ENCODE data around the gene NPFFR1. TPM values are rescaled to one million over a fixed set of nuclear protein-coding genes. Genes with fewer than 3 reads are reported as not detected.
A peak's percentile ranks its signal among the peaks of the same experiment; 100 is the strongest.

The NPFFR1 gene
- total RNA-seq, 1 donor from 2014 or later, result not detected

DNA sequence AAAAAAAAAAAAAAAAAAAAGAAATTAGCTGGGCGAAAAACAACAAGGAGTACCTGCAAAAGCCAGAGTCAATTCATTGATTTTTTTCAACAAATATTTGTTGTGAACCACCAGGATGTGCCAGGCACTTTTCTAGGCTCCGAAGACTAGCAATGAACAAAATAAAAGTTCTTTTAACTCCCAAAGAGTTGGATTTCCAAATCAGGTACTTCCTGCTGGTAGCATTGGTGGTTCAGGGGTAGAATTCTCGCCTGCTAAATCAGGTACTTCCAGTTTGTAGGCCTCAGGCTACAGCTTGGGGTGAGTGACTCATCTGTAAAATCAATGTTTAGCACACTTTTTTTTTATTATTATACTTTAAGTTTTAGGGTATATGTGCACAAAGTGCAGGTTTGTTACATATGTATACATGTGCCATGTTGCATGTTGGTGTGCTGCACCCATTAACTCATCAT, 61.4 kb downstream of the NPFFR1 start:
- TF ChIP-seq, protein P1, sequence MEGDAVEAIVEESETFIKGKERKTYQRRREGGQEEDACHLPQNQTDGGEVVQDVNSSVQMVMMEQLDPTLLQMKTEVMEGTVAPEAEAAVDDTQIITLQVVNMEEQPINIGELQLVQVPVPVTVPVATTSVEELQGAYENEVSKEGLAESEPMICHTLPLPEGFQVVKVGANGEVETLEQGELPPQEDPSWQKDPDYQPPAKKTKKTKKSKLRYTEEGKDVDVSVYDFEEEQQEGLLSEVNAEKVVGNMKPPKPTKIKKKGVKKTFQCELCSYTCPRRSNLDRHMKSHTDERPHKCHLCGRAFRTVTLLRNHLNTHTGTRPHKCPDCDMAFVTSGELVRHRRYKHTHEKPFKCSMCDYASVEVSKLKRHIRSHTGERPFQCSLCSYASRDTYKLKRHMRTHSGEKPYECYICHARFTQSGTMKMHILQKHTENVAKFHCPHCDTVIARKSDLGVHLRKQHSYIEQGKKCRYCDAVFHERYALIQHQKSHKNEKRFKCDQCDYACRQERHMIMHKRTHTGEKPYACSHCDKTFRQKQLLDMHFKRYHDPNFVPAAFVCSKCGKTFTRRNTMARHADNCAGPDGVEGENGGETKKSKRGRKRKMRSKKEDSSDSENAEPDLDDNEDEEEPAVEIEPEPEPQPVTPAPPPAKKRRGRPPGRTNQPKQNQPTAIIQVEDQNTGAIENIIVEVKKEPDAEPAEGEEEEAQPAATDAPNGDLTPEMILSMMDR (conservative IDR thresholded peaks at IDR 0.05), result no peak
- Mint-ChIP-seq H3K36me3 (peaks cover 11% of the 10 kb centered on the region), H3K4me3 (no peak overlapping the region), H3K27me3 (no peaks in the 10 kb centered on the region), H3K27ac (peak overlapping the region; percentile 91), H3K4me1 (ENCODE audit: unreplicated experiment) (peaks cover 17% of the 10 kb centered on the region), H3K9me3 (no peaks in the 10 kb centered on the region)
- DNase-seq (ENCODE audit: extremely low spot score, unreplicated experiment), result no peak

DNA sequence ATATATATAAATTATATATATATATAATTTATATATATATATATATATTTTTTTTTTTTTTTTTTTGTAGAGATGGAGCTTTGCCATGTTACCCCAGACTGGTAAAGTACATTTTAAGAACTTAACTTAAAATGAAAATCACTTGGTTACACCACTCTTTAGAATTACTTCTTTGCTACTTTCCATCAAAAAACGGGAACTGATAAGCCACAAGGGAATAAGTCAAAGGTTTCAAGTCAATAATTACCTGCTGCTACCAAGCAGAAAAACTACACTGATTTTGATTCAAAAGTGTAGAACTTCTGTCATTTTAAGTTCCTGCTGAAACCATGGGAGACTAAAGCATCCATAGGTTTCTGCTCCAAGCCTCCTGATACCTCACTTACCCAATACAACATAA, 62.8 kb downstream of the NPFFR1 start:
- Mint-ChIP-seq H3K4me1 (ENCODE audit: unreplicated experiment) (peaks cover 17% of the 10 kb centered on the region), H3K4me3 (no peak overlapping the region), H3K27ac (peak overlapping the region; percentile 91), H3K9me3 (no peaks in the 10 kb centered on the region), H3K36me3 (peaks cover 11% of the 10 kb centered on the region), H3K27me3 (no peaks in the 10 kb centered on the region)
- DNase-seq (ENCODE audit: extremely low spot score, unreplicated experiment), result no peak
- TF ChIP-seq, protein P1 (conservative IDR thresholded peaks at IDR 0.05), result no peak

DNA sequence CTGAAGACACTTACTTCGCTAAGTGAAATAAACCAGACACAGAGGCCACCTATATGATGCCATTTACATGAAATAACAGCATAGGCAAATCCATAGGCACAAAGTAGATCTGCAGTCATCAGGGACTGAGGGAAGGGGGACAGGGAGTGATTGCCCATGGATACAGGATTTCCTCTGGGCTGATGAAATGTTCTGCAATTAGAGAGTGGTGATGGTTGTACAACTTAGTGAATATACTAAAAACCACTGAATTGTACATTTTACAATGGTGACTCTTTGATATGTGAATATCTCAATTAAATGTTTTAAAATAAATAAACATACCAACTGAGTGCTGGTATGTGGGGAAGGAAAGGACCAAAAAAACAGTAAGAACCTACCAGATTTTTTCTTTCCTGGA, 70.9 kb downstream of the NPFFR1 start:
- Mint-ChIP-seq H3K4me1 (ENCODE audit: unreplicated experiment) (no peaks in the 10 kb centered on the region), H3K27ac (no peak overlapping the region), H3K27me3 (no peaks in the 10 kb centered on the region), H3K36me3 (peaks cover 18% of the 10 kb centered on the region), H3K4me3 (no peak overlapping the region), H3K9me3 (no peaks in the 10 kb centered on the region)
- no peak for DNase-seq (ENCODE audit: extremely low spot score, unreplicated experiment)
- TF ChIP-seq, protein P1 (conservative IDR thresholded peaks at IDR 0.05), result no peak

DNA sequence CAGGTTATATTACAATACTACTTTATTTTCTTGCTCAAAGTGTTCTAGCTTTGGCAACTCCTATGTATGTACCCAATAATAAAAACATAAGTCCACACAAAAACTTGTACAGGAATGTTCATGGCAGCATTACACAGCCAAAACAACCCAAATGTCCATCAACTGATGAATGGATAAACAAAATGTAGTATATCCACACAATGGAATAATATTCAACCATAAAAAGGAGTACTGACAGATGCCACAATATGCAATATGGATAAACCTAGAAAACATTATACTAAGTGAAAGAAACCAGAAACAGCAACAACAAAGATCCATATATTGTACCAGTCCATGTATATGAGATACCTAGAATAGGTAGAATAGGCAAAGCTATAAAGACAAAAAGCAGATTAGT, 71.5 kb downstream of the NPFFR1 start:
- no peak for DNase-seq (ENCODE audit: extremely low spot score, unreplicated experiment)
- Mint-ChIP-seq H3K4me1 (ENCODE audit: unreplicated experiment) (no peaks in the 10 kb centered on the region), H3K27ac (no peak overlapping the region), H3K36me3 (peaks cover 18% of the 10 kb centered on the region), H3K9me3 (no peaks in the 10 kb centered on the region), H3K27me3 (no peaks in the 10 kb centered on the region), H3K4me3 (no peak overlapping the region)
- TF ChIP-seq, protein P1 (conservative IDR thresholded peaks at IDR 0.05), result no peak

DNA sequence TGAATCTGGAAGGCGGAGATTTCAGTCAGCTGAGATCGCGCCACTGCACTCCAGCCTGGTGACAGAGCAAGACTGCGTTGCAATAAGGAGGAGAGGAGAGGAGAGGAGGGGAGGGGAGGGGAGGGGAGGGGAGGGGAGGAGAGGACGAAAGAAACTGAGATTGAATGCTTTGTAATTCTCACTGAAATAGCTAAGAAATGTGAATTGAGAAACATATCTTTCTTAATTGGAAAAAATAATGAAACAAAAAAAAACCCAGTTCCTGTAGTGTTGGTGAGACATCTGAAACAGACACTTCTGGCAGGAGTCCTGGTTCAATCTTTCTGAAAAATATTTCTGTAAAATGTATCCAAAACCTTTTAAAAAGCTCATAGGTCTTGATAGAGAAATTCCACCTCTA, 77.0 kb downstream of the NPFFR1 start:
- Mint-ChIP-seq H3K27ac (no peak overlapping the region), H3K36me3 (peaks cover 20% of the 10 kb centered on the region), H3K9me3 (no peaks in the 10 kb centered on the region), H3K27me3 (no peaks in the 10 kb centered on the region), H3K4me3 (no peak overlapping the region), H3K4me1 (ENCODE audit: unreplicated experiment) (no peaks in the 10 kb centered on the region)
- TF ChIP-seq, protein P1 (conservative IDR thresholded peaks at IDR 0.05), result no peak
- DNase-seq (ENCODE audit: extremely low spot score, unreplicated experiment), result no peak

DNA sequence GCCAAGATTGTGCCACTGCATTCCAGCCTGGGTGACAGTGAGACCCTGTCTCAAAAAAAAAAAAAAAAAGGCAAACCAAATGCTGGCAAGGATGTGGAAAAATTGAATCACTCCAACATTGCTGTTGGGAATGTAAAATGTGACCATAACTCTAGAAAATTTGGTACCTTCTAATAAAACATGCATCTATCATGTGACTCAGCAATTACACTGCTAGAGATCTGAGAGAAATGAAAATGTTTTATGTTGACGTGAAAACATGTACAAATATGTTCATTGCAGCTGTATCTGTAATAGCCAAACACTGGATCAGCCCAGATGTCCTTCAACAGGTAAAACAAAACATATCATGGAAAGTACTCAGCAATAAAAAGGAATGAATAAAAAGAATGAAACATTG, 82.7 kb downstream of the NPFFR1 start:
- H3K36me3 Mint-ChIP-seq, result peaks cover 46% of the 10 kb centered on the region
- H3K4me1 Mint-ChIP-seq (ENCODE audit: unreplicated experiment), result no peaks in the 10 kb centered on the region
- TF ChIP-seq, protein P1 (conservative IDR thresholded peaks at IDR 0.05), result no peak
- DNase-seq (ENCODE audit: extremely low spot score, unreplicated experiment), result no peak
- no peak overlapping the region for H3K4me3 Mint-ChIP-seq
- H3K9me3 Mint-ChIP-seq, result no peaks in the 10 kb centered on the region
- no peaks in the 10 kb centered on the region for H3K27me3 Mint-ChIP-seq
- H3K27ac Mint-ChIP-seq, result no peak overlapping the region

All from type B pancreatic cell (in vitro differentiated cells).